Right lung (tissue), 5 donors: Measurements from ENCODE around the gene RNF130. TPM values are rescaled to one million over a fixed set of nuclear protein-coding genes. Genes with fewer than 3 reads are reported as not detected.
A peak's percentile ranks its signal among the peaks of the same experiment; 100 is the strongest.

ENCODE experiments used
- DNase-seq, 2 donors: peaks; one replicate each; pipeline ENCODE4 v3.0.0-alpha.2; 2013
- polyA plus RNA-seq, 5 donors: library from polyadenylated mRNA; unstranded; fragments of 120-200 nt; gene quantifications; one replicate each; pipeline versions ENCODE4 v1.2.1 to v1.2.3, GENCODE V29; 2013; ENCODE audit warnings: inconsistent platforms in 1 of 5, low replicate concordance in 1 of 5; ENCODE audit not compliant: insufficient read length in 5 of 5, insufficient read depth in 1 of 5

Gene RNF130
- polyA plus RNA-seq, 5 donors = 67.4 to 75.8 (median 70.3) TPM

DNA sequence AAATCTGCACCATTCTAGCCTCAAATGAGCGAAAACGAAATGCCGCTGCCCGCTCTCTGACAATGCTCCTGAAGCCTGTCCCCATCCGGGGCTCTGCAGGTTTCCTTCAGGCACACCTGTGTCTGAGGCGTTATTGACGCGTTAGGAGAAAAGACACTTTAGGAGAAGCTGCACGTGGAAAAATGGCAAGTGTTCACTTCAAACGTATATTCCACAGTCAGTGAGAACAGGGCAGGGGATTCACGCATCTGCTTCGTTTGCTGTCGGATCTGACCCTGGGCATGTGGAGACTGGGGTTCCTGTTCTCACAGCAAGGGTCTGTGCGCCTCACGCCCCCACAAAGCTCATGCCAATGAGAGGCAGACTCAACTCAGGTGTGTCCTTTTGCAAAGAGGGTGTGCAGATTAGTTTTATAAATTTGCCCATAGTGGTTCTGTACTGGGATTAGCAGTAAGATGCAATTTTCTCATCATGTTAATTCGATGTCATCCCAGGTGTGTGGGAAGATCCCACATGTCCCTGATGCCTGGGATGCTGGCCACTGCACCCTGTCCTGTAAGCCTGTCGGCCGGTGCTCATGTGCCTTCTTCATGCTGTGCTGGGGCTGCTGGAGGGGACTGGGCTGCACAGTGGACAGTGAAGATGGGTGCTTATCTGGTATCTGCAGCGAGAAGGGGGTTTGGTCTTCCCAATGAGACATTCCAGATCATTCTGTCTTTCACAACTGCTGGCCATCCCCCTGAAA, 152.6 kb downstream of the RNF130 start:
- no peak for DNase-seq

DNA sequence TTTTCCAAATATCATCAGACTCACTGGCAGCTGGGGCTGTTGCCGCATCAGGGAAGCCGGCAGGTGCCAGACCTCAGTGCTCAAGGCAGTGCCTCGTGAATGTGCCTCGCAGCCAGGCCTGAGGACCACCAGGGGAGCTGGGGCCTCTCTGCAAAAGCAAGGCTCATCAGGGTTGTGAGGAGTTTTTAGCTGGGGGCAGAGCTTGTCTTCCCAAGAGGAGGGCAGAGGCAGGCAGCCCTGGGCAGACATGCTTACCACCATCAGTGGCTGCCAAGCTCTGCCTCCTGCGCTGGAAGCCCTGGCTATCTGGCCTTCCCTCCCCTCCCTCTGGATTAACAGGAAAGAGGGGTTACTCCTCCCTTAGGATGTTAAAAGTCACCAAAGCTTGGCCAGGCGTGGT, 155.0 kb downstream of the RNF130 start:
- no peak for DNase-seq

DNA sequence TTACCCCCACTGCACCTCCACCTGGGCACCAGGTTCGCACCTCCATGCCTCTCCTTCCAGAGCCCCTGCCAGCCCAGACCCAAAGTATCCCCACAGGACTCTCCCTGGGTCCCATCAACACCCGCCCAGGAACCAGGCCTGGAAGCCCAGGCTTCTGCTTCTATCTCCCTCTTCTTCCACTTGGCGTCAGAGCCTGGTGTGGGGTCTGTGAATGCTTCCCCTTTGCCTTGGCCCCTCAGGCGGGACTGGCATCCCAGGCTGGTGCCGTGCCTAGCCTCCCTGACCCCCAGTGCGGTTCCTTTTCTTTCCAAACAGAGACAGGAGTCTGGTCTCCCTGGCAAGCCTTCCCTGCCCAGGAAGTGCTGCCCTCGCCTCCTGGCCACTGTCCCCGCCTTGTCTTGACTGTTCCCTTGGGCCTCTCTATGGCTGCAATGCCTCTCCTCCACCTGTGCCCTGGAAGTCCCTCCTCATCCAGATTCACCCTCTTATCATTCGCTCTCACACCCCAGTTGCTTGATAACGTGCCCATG, 156.1 kb downstream of the RNF130 start:
- DNase-seq = no peak

DNA sequence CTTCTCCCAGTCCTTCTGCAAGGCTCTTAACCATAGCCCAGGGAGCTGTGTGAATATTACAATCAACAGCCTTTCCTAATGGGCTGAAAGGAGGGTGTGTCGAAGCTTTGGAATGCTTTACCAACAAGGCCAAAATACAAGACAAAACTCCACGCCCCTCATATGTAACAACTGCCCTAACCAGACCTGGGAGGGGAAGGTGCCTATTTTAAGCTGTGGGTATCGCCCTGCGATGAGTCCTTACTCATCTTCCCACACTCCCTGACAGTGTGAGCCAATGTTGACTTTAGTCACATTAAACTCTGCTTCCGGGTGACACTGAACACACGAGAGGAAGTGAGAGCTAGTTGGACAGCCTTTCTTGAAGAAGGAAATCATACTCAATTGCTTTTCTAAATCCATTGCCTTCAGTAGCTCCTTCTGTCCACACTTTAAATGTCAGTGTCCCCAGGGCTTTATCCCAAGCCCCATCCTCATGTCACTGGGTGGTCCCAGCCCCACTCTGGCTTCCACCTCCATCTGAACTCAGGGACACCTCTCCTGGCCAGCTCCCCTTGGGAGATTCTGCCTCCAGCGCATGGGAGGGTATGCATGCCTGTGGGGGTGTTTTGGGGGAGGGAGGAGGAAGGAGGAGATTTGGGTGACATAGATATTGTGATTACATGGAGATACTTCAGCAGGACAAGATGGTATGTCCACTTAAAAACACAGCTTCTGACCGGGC, 157.4 kb downstream of the RNF130 start:
- no peak for DNase-seq

DNA sequence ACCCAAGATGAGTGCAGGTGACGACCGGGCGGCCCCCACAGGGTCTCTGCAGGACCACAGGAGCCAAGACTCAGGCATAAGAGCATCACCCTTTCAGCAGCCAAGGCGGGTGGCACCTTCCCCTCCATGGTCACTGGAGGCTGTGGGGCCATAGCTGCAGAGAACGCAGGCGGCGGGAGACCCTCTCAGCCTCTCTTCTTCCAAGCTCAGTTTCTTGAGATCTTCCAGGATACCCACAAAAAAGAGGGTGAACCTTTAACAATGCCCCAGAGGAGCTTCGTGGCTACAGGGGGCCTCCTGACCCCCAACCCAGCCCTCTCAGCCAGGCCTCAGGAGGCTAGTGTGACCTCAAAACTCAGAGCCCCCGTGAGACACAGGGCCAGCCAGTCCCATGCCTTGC, 158.1 kb downstream of the RNF130 start:
- DNase-seq = no peak

DNA sequence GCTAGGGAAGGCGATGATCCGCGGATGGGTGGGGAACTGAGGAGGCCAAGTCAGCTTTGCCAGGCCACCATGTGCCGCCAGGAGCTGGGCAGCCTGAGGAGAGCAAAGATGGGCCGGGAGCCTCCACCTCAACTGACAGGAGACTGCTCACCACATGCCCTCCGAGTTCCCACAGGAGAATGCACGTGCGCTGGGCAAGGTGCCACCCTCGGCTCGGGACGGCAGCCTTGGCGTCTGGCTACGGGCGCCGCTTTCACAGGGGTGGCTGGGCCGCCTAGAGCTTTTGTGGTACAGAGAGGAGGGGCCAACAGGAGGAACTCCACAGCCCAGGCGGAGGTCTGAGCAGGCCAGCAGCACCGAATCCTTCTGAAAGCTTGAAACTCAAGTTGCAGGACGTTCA, 158.6 kb downstream of the RNF130 start:
- DNase-seq = no peak

DNA sequence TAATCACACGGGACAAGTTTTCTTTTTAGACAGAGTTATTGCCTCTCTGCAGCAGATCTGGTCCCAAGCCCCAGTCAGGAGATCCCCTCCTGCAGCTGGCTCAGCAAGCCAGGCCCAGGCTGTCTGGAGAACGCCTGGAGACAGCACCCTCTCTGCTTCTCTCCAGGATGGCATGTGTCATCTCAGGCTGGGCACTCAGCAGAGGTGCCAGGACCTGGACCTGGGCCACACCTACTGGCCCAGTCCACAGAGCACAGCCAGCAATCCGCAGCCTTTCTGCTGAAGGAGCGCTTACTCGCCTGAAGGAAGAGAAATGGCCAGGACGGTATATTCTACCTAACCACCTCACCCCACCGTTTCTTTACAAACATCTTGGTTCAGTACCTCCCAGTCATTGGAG, 159.2 kb downstream of the RNF130 start:
- no peak for DNase-seq

DNA sequence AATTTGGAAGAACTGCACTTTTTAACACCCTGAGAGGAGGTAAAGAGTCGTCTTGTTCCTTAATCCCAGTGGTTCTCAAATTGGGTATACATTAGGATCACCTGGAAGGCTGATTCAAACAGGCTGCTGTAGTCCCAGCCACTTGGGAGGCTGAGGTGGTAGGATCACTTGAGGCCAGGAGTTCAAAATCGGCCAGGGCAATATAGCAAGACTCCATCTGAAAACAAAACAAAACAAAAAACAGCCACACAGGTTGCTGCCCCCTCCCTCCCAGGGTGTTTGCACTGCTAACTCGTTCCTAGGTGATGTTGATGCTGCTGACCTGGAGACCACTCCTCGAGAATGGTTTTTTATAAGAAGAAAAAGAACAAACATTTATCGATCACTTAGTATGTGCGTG, 162.3 kb downstream of the RNF130 start:
- no peak for DNase-seq

DNA sequence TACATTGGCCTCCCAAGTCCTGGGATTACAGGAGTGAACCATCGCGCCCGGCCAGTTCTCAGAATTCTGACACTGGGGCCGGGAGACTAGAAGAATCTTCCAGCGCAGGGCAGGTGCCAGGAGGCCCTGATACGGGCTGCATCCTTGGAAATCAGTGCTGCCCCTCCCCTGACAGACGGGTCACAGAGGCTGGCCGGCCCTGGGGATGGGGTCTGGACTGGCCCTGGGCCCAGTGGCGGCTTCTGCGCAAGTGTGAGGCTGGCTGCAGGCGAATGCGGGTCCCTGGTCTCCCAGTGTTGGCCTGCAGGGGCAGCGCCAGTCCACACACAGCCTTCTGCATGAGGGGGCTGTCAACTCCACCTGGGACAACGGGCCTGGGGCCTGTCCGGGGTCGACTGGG, 163.0 kb downstream of the RNF130 start:
- DNase-seq = no peak

DNA sequence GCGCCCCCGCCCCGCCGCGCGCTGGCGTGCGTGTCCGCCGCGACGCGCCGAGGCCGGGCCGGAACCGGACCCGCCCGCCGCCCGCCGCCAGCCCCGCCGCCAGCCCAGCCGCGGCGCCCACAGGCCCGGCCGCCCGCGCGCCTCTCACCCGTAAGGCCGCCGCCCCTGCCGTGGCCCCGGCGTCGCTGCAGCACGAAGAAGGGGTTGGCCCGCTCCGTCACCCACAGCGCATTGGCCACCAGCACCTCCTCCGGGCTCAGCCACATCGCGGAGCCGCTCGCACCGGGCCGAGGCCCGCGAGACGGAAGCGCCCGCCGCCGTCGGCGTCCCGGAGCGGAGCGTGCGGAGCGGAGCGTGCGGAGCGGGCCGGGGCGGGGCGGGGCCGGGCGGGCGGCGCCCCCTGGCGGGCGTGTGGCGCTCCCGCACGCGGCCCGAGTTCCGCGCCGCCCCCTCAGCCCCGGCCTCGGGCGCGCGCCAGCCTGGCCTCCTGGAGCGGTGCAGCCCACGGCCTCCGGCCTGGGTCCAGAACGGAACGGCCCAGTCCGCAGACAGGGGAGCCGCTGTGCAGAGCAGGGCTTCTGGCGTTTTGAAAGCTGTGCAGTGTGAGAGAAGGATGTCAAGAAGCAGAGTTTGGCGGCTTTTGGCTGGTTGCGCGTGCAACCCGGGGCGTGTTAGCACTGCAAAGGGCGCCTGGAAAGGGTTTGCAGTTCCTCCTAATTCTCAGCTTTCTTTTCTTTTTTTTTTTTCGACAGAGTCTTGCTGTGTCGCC, 163.8 kb downstream of the RNF130 start, which contains the start of gene TBC1D9B:
TSS of gene TBC1D9B (minus strand) at position 342 of the 769 bp plus-strand sequence. CDS start at position 266, 76 bp downstream.
- peak; percentile 63 to 71 for DNase-seq

DNA sequence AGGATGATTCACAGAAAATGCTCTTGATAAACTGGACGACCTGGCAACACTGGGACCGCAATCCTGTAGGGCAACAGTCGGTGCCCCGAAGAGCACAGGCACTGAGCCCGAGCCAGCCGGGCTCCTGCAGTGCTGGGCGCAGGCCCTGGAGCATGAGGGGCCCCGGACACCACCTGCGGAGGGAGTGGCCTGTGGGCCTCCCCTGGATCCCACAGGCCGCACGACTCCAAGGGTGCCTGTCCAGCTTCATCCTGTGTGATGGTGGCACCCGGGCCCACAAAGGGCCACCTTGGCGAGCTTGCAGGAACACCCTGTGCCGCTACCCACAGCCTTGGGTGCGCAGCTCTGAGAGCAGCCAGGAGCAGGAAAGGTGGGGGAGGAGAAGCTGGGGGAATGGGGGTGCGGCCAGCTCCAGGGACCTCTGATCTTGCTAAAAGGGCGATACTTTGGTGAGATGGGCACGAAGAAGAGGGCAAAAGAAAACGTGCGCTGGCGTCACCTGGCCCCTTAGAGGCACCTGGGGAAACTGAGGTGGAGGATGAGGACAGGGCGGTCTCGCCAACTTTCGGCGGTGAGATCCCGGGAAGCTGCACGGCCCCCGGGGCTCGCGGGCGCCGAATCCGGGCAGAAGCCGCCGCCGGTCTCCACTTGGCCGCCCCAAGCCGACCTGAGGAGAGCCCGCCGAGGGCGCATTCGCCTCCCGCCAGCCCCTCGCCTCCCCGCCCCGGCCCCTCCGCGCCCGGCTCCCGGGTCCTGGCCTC, 164.6 kb downstream of the RNF130 start:
- peak; percentile 10 to 24 for DNase-seq

DNA sequence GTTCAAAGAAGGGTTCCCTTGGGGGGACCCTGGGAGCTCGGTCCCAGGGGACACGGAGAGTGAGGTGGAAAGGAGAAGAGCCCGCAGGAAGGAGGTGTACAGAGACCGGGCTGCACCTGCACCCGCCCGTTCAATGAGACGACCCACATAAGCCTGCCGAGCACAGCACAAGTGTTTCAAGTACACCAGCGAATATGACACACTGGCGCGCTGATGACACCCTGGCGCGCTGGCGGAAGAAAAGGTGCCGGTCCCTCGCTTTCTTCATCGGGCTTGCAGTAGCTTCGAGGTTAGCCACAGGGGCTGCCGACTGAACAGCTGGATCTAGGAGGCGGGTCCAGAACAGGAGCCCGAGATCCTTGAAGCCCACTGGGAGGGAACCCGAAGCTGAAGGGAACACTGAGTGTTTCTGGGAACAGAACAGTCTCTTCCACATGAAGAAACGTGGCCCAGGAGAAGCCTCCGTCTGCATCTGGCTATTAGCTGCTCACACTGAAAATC, 165.2 kb downstream of the RNF130 start:
- no peak for DNase-seq

DNA sequence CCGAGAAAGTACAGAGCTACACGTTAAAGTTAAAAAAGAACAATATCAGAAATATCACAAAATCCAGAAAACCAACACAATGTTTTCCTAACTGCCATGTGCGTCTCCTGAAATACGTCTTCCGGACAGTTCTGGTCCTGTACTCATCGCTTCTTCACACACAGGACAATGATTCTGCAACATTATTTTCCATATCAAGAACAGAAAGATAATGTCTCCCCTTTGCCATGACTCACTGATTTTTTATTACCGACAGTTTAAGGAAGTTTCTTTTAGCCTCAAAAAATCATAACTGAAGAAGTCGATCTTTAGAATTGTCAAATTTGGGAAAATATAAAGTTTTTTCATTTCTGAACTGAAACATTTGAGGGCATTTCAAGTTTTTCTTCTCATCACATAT, 166.4 kb downstream of the RNF130 start:
- DNase-seq = no peak

Other genes starting within 250 kb of the RNF130 start
- 10 to 100 TPM; 38.9 to 53.4 (median 43.3) TPM for gene MRNIP, start 212.9 kb downstream of the RNF130 start, polyA plus RNA-seq
- 100 to 1,000 TPM in 1 of 5 donors, 10 to 100 TPM in 4; 76.3 to 100 (median 89.1) TPM for gene TBC1D9B, start 163.9 kb downstream of the RNF130 start, polyA plus RNA-seq
- under 1 TPM in 4 of 5 donors, not detected in 1; 0.10 to 0.35 (median 0.19) TPM for gene RASGEF1C, start 137.5 kb upstream of the RNF130 start, polyA plus RNA-seq
- gene MAPK9, start 220.3 kb upstream of the RNF130 start, polyA plus RNA-seq = 10 to 100 TPM; 32.3 to 41.2 (median 39.3) TPM